ENCODE measurements around the gene INTS1.

INTS1 gene, protein sequence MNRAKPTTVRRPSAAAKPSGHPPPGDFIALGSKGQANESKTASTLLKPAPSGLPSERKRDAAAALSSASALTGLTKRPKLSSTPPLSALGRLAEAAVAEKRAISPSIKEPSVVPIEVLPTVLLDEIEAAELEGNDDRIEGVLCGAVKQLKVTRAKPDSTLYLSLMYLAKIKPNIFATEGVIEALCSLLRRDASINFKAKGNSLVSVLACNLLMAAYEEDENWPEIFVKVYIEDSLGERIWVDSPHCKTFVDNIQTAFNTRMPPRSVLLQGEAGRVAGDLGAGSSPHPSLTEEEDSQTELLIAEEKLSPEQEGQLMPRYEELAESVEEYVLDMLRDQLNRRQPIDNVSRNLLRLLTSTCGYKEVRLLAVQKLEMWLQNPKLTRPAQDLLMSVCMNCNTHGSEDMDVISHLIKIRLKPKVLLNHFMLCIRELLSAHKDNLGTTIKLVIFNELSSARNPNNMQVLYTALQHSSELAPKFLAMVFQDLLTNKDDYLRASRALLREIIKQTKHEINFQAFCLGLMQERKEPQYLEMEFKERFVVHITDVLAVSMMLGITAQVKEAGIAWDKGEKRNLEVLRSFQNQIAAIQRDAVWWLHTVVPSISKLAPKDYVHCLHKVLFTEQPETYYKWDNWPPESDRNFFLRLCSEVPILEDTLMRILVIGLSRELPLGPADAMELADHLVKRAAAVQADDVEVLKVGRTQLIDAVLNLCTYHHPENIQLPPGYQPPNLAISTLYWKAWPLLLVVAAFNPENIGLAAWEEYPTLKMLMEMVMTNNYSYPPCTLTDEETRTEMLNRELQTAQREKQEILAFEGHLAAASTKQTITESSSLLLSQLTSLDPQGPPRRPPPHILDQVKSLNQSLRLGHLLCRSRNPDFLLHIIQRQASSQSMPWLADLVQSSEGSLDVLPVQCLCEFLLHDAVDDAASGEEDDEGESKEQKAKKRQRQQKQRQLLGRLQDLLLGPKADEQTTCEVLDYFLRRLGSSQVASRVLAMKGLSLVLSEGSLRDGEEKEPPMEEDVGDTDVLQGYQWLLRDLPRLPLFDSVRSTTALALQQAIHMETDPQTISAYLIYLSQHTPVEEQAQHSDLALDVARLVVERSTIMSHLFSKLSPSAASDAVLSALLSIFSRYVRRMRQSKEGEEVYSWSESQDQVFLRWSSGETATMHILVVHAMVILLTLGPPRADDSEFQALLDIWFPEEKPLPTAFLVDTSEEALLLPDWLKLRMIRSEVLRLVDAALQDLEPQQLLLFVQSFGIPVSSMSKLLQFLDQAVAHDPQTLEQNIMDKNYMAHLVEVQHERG (N-terminal part only)

DNA sequence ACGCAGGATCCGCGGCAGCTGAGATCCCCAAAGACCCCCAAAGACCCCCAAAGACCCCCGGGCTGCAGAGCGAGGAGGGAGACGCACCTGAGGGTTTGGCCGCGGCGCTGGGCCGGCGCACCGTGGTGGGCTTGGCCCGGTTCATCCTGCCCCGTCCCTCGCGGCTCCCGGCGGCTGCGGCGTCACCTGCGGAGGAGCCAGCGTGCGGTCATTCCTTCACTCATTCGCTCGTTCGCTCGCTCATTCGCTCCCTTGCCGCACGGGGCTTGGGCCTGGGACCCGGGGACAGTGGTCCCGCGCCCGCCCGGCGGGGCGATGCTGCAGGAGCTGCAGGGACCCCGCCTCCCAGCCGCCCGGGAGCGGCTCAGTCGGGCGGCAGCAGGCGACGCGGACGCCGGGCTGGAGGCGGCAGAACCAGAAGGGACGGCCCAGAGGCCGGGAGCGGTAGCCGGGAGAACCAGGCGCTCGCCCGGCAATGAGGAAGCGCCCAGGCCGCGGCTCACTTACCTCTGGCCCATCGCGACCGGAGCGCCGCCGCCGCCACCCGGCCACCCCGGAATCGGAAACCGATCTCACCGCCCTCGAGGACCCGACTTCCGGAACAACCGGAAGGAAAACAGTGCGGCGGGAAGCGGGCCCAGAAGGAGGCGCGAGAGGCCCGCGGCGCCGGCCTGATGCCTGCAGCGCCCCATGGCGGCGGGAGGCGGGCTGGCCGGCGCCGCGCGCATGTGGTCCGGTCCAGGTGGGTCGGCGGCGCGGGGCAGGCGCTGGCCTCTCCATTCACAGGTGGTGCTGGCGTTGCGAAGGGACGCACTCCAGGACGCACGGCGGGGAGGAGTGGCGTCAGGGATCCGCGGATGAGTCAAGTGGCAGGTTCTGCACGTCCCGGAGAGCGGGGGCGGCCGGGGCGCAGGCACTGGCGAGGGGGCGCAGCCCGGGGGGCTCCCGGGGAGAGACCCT is at the start of gene INTS1:
Gene INTS1, minus strand, starts transcription at position 574 of the 960 bp plus-strand sequence. Its CDS starts 429 bp downstream, at position 145.
- DNase-seq (ENCODE audit: low spot score) = peak; percentile 88

GRCh38 chr7:1553512-1554210 is 49.5 kb upstream of the INTS1 start:
- no peak for DNase-seq (ENCODE audit: low spot score)

GRCh38 chr7:1552200-1552599 is 48.0 kb upstream of the INTS1 start:
- no peak for DNase-seq (ENCODE audit: low spot score)

- DNase-seq (ENCODE audit: low spot score) = no peak
Observed at GRCh38 chr7:1550846-1551155, 46.6 kb upstream of the INTS1 start.

DNA sequence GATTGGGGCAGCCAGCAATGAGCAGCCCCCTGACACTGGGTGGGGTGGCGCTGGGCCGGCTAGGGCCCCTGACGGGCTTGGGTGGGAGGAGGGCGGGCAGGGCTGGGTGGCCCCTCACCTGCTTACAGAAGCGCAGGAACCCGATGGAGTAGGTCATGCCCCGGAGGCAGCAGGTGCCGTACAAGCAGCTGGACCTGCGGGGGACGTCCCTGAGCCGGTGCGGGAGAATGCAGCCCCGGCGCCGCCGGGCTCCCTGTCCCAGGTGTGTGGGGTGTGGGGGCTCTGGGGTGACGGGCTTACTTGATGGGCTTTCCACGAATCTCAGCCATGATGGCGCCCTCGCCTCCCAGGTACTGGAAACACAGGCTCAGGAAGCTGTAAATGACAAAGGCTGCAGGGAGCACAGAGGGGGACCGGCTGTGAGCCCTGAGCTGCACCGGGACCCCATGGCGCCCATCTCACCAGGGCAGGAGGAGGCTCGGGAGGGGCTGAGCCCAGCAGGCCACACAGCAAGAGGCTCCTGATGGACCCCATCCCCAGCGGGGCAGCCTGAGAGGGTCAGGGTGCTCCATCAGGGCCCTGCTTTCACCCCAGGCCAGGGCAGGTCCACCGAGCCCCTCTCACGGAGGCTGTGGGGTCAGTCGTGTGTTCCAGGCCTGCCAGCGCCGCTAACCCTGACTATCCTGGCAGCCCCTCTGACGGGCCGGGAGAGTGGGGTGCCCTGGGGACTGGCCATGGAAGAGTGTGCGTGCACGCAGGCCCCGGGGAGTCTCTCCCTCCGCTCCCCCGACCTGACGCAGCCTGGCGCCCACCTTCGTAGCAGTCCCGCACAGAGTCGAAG is 46.0 kb upstream of the INTS1 start:
- DNase-seq (ENCODE audit: low spot score) = no peak

DNA sequence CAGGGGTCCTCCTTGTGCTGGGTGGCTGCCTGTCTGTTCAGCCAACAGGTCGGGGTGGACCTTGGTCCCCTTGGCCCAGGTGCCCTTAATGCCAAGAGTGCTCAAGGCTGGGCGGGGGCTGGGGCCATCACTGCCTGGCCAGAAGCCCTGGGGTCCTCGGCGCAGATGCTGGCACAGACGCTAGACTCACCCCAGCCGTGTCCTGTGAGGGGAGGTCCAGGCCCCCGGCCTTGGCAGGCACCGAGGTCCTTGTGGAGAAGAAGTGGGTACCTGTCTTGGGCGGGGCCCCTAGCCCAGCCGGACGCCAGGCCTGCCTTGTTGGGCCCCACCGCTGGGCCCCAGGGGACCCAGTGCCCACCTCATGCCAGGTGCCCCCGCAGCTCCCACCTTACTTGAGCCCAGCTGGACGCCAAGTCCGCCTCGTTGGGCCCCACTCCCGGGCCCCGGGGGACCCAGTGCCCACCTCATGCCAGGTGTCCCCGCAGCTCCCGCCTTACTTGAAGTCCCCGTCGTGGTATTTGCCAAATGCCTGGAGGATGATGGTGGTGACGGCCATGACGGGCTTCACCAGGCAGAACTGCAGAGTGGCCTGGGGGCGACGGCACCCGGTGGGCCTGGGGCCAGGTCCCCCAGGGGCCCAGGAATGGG is 45.3 kb upstream of the INTS1 start:
- no peak for DNase-seq (ENCODE audit: low spot score)

DNA sequence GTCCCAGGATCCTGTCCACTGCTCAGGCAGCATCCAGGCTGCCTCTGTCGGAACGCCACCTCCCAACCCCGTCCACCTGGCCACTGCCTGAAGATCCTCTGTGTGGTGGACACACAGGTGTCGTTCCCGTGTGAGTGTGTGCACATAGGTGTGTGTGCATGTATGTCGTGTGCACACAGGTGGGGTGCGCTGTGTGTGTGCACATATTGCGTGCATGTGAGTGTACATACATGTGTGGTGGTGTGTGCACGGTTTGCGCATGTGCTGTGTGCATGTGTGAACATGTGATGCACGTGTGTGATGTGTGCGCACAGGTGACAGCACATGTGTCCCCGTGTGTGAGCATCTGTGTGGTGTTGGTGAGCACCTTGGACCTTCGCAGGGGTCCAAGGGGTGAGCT is 44.8 kb upstream of the INTS1 start:
- no peak for DNase-seq (ENCODE audit: low spot score)

GRCh38 chr7:1548438-1548831 is 44.2 kb upstream of the INTS1 start:
- no peak for DNase-seq (ENCODE audit: low spot score)

DNA sequence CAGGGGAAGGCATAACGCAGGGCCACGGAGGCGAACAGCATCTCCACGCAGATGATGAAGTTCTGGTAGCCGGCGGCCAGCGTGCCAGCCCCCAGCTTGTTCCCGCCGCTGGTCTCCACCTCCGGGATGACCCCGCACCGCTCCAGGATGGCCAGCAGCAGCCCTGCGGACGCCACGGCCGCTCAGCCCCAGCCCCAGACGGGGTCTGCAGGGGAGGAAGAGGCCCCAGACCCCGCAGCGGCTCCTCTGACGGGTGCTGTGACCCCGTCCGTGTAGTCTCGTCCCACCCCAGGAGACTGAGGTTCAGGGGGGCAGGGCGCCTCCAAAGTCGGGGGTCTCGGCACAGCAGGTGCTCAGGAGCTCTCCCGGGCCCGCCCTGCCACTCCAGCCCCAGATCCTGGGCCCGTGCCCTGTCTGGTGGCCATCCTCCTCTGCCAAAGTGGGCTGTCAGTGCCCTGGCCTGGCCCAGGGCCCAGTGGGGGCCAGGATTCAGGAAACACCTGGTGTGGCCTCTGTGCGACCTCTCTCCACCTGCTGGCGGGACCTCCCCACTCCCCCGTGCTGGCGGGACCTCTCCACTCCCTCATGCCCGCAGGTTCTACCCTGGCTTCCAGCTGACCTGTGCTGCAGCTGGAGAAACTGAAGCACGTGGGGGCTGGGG is 43.7 kb upstream of the INTS1 start:
- DNase-seq (ENCODE audit: low spot score) = no peak

GRCh38 chr7:1546909-1547776 is 43.0 kb upstream of the INTS1 start:
- no peak for DNase-seq (ENCODE audit: low spot score)

- no peak for DNase-seq (ENCODE audit: low spot score)
Observed at GRCh38 chr7:1546274-1546908, 42.2 kb upstream of the INTS1 start.

- no peak for DNase-seq (ENCODE audit: low spot score)
Observed at GRCh38 chr7:1545417-1546246, 41.4 kb upstream of the INTS1 start.

GRCh38 chr7:1544896-1545416 is 40.8 kb upstream of the INTS1 start:
- DNase-seq (ENCODE audit: low spot score) = no peak

- no peak for DNase-seq (ENCODE audit: low spot score)
Observed at GRCh38 chr7:1544178-1544895, 40.1 kb upstream of the INTS1 start.

DNA sequence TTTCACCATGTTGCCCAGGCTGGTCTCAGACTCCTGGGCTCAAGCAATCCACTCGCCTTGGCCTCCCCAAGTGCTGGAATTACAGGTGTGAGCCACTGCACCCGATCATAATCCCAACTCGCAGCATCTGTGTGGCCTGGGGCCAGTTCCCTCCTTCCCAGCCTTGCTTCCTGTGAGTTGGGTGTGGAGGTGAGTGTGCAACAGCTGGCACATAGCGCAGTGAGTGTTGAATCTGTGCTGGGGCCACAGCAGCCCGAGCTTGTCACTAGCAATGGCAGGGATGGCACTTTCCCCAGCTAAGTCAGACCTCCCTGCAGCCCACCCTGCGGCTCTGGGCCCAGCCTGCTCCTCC is 39.6 kb upstream of the INTS1 start:
- DNase-seq (ENCODE audit: low spot score) = no peak

Measured in COLO829 (cell line).